Measurements from ENCODE around the gene LIFR.
"Not testable (repeated sequence)": the region's sequence is repeated elsewhere in the genome, so short reads cannot be mapped to it uniquely, and the experiment has no call there.

The LIFR gene

DNA sequence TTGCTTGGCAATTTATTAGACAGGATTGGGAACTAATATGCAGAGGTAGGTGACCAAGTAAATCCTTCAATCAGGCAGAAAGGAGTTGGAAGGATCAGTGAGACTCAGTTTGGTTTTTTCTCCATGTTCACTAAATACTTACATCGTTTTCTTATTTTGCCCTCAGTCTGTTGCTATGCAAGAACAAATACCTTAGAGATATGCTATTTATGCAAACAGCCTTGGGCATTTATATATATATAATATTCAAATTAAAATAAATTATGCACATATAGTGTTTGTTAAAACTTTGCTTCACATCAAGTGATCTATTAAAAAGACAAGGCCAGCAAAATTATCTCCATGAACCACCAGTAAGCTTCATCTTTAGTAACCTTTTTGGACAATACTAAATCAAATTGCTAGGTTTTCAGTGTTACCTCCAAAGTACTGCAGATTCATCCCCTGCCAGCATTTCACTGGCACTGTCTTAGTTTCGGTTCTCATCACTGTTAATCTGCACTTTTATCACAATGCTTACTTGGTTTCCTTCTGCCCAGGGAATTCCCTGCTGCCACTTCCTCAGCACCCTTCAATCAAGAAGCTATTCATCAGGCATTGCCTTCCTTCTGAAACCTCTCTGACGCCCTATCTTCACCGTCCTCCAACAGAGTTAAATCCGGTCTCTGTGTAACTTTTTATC, 26.0 kb upstream of the LIFR start:
- DNase-seq = no peak

GRCh38 chr5:38581597-38581996, 25.2 kb upstream of the LIFR start:
- DNase-seq = no peak

DNA sequence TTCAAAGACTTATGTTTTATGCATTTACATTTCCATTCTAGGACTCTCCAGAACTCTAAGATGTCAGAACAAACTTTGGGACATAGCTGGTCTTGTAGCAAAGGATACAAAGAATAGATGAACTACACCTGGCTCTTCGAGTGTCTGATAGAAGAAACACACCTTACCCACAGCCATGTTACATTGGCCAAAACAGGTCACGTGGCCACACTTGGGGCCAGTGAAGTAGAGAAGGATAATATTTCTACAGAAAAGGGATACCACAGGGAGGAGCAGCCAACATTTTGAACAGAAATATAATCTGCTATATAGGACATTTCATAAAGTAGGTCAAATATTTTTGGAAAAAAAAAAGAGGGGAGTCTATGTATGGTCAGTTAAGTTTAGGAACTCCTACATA, 22.7 kb upstream of the LIFR start:
- no peak for DNase-seq

DNA sequence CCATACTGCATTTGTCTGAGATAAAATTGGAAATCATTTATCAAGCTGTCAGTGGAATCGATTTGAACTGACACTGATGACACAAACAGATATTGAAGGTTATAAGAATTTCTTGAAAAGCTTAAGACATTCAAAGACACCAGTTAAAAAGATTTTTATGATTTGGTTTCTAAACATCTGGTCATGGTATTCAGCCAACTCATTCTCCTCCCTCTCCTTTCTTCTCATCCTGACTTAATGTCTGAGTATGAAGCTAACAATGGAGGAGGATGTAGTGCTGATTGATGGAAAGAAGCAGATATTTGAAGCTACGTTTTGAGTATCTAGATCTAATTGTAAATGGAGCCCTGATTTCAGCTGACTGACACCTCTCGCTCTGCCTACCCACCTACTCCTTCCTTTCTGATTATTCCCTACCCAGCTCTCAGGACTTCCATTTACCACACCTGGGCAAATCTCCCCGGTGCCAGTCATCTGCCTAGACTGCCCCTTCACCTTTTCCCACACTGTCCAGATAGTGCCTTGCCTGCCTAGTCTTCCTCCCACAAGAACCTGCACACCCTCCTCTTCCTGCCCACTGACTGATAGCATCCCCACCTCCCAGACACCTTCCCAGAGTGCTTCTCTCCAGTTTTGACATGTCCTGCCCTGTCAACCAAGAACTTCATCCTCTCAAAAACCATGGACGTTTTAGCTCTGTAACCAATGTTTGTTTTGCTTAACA, 20.7 kb upstream of the LIFR start:
- no peak for DNase-seq

DNA sequence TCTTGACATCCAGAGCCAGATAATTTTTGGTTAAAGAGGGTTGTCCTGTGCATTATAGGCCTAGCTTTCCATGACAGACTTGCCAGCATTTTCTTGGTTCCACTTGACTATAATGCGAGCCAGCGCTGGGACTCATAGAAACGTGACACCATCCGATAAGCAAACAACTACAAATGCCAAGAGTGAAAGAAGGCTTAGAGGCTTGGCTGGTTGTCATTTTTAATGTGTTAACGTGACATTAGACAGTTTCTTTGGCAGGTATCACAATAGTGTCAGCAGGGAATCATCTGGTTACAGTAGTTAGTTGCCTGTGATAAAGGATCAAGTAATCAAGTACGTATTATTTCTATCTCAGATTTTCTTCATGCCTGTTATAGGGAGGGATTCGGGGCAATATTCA, 20.0 kb upstream of the LIFR start:
- peak; percentile 31 for DNase-seq

DNA sequence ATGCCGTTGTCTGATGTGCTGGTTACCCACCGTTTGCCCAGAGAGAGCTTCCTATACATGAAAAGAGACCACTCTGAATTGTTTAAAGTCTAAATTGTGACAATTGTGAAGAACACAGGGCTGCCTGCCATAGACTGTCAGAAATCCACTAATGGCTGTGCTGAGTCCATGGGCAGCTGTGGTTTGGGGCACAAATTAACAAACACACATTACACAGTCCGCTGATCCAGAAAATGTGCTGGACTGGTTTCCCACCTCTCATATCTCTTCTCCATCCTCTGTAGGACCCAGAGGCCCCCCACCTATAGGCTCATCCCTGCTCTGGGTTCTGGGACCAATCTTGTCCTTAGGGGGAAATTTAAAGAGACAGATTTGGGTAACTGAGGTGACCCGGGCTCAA, 19.0 kb upstream of the LIFR start:
- no peak for DNase-seq

GRCh38 chr5:38574009-38574408, 17.6 kb upstream of the LIFR start:
- no peak for DNase-seq

DNA sequence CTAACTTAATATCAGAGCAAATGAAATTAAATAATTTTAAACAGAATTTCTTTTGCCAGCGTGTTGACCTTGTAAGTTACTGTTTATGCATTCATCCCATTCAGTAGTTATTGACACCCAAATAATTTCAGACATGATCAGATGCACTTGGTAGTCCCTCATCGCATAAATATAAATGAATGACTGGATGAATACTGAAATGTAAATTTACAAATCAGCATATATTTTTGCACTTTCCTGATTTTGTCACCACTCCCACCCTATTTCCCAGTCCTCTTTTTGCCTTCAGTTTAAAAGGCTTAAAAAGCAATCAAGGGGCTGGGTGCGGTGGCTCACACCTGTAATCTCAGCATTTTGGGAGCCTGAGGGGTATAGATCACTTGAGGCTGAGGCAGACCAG, 17.1 kb upstream of the LIFR start:
- DNase-seq = no peak

DNA sequence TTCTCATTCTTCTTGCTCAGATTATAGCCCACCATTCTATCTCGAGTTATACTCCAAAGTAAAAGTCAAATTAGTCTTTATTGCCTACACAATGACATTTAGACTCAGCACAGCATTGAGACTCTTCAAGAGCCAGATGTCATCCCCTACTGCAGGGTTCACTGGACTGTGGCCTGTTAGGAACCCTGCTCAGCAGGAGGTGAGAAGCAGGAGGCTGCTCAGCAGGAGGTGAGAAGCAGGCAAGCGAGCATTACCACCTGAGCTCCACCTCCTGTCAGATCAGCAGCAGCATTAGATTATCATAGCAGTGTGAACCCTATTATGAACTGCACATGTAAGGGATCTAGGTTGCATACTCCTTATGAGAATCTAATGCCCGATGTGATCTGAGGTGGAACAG, 12.7 kb upstream of the LIFR start:
- DNase-seq = no peak

DNA sequence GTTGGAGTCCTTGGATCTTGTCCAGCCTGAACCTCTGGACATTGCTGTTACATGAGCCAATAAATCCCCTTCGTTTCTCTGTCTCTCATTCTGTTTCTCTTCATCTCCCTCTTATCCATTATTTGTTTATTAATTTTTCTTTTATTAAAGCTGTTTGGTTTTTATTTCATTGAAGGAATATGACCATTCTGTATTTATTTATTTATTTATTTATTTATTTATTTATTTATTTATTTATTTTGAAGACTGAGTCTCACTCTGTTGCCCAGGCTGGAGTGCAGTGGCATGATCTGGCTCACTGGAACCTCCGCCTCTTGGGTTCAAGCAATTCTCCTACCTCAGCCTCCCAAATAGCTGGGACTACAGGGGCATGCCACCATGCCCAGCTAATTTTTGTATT, 10.9 kb upstream of the LIFR start:
- not testable (repeated sequence) for DNase-seq

DNA sequence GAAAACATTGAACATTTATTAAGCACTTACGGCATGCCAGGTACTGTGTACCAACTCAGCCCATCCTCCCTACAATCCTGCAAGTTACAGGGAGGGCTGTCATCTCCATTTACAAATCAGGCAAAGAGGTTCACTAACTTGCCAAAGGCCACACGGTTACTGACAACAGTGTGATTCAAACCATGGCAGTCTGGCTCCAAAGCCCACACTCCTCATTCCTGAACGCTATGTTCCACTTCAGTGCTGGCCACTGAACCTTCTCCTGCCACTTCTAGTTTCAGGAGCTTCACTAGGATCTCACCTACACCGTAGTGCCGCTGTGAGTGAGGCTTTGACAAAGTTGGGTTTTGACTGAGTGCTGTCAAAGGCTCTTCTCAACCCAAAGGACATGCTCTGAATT, 7.2 kb upstream of the LIFR start:
- DNase-seq = no peak

- no peak for DNase-seq
These were observed 6.2 kb upstream of the LIFR start for GRCh38 chr5:38562444-38563210.

- DNase-seq = no peak
These were observed 3.0 kb upstream of the LIFR start for GRCh38 chr5:38559428-38559827.

DNA sequence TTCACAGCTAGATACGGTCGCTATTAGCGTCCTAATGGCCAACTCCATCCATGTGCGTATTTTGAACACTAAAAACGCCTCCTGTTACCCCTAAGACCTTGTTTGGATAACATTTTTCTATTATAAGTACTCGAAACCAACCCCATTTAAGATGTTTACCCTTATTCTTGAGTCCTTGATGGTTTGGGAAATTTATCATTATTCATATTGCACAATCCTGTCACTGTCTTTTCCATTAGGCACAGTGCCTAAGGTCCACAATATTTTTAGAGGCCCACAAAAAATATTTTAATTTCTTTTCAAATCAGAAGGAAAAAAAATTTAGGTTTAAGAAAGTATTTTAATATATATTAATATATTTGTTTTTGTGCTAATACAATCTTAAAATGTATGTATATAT, 1.3 kb upstream of the LIFR start:
- DNase-seq = no peak

GRCh38 chr5:38557308-38557710, 863 bp upstream of the LIFR start:
- no peak for DNase-seq

DNA sequence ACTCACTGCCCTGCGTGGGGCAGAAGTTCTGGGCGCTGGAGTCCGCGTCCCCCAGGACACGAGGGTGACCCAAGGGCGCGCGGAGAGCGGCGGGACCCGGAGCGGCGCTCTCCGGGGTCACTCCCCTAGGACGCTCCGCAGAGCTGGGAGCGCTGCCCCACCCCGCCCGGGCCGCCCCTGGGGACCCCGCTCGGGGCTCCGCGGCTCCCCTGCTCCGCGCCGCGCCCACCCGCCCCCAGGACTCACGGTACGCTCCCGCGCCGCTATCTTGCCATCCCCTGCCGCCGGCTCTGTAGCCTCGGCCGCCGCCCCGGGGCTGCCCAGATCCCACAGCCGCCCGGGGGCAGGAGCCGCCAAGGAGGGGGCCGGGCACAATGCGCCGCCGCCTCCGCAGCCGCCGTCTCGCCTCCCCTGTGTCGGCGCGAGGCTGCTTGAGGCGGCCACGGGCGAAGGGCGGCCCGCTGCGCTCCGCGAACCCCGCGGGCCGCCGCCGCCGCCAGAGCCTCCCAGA, 303 bp downstream of the LIFR start:
- no peak for DNase-seq

DNA sequence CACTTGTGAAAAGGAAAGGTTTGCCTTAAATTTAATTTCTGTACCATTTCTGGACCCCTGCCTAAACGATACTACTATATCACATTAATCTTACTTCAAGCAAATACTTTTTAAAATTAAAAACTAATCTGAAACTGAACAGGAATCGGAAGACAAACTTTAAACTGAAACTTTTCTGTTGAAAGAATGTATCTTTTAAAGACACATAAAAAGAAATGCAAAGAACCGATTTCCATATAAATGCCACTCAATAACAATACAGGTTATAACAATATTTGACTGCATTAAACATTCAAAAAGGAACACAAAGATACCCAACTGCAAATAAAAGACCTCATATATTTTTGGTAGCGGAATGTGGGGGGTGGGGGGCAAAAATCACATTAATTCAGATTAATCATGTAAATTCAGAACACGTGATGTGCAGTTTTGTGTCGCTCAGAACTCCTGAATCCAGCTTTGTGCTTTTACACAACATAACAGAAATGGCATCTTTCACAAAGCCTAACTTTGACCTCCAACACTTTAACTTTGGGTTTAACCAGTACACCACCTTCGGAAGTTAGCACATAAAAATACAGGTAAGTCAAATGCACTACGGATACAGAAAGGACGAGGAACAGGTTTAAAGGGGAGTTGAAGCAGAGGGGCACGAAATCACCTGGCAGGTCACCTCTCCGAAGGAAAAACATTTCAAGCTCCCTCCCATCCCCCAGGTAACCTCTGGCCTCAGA, 925 bp downstream of the LIFR start:
- no peak for DNase-seq

- no peak for DNase-seq
These were observed 1.6 kb downstream of the LIFR start for GRCh38 chr5:38554861-38555260.

- no peak for DNase-seq
These were observed 2.0 kb downstream of the LIFR start for GRCh38 chr5:38554403-38554802.

- no peak for DNase-seq
These were observed 3.4 kb downstream of the LIFR start for GRCh38 chr5:38553001-38553521.

GRCh38 chr5:38551030-38552017, 5.1 kb downstream of the LIFR start:
- peak; percentile 36 for DNase-seq

Data from NCI-H1436 (cell line).